Fibroblast of skin of scalp (primary cell): Measurements from ENCODE around the gene LDLRAD2.

Source experiments
- DNase-seq: peaks from one replicate; pipeline ENCODE4 v3.0.0-alpha.2; 2013

Gene LDLRAD2

DNA sequence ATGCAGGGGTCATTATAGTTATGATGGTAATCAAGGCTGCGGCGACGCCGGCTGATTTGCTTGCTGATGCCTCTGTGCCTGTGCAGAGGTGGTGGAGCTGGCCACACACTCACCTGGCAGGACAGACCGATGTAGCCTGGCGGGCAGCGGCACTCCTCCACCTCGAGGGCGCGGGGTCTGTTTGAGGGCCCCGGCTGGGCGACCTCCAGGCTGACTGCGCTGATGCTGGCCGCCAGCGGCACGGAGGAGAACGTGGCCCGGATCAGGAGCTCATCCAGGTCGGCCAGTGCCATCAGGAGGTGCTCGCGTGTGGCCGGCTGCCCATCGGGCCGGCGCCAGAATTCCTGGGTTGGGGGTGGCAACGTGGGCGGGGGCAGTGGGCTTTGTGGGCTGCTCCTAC, 52.7 kb downstream of the LDLRAD2 start:
- no peak for DNase-seq

DNA sequence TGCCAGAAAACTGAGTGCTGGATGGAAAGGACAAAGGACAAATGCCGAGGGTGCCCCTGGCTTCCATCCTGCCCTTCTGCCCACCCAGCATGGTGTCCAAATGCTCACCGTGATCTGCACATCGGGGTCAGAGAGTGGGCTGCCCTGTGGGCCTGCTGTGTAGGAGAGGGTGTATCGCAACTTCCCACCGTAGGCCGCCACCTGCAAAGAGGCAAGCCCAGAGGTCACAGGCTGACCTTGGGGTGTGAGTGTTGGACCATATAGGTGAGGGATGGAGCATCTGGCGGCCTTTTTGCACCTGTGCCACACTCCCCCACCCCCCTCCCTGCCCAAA, 53.5 kb downstream of the LDLRAD2 start:
- DNase-seq, result no peak

DNA sequence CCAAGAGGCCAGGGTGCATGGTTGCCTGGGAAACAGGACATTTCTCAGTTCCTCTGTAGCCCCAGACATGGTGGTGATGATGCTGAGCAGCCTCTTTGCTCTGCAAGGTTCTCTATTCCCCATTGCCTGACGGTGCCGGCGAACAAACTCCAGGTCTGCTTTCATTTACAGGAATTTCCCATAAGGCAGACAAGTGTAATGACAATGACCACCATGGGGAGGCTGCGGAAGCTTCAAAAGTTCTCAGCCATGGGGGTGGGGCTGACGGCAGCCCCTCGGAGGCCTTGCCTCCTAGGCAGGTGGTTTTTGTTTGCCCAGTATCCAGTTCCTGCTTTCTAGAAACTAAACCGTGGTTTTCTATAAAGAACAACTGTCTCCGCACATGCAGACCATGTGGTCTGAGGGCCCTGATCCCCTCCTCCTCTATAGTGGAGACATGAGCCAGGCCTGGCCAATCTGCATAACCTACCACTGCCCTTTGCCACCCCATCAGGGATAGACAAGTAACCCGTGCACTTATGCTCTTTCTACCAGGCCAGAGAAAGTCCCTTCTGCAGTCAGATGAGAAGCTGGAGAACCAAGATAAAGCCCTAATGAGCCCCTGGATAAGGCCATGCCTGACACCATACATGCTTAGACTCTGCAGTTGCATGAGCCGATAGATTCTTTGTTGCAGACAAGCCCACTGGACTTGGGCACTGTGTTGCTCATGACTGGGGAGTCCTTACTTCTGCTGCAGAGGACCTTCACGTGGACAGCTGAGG, 54.1 kb downstream of the LDLRAD2 start:
- DNase-seq, result peak; percentile 17

DNA sequence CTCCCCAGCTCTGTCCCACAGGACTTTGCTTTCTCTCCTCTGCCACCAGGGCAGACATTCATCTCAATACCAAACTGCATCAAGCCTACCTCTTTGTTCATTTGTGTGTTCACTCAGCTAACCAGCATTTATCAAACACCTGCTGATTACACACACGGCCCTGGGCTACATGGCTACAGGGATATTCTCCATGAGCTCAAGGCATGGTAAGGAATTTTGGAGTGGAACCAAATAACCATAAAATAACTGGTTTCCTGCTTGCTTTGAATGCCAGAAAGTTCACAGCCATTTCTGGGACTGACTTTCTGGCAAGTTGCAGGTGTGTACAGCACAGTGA, 54.6 kb downstream of the LDLRAD2 start:
- DNase-seq, result no peak

DNA sequence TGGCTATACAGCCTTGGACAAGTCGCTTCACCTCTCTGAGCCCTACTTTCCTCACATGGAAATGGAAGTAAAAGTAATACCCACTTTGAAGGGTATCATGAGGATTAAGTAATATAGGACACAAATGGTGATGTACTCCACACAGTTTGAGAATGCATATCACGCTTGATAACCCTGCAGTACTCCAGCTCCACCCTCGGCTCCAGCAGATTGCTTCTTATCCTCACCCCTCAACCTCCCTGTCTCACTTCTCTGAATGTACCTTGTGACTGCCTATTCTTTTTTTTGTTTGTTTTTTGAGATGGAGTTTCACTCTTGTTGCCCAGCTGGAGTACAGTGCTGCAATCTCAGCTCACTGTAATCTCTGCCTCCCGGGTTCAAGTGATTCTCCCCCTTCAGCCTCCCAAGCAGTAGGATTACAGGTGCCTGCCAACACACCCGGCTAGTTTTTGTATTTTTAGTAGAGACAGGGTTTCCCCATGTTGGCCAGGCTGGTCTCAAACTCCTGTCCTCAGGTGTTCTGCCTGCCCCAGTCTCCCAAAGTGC, 55.5 kb downstream of the LDLRAD2 start:
- no peak for DNase-seq

DNA sequence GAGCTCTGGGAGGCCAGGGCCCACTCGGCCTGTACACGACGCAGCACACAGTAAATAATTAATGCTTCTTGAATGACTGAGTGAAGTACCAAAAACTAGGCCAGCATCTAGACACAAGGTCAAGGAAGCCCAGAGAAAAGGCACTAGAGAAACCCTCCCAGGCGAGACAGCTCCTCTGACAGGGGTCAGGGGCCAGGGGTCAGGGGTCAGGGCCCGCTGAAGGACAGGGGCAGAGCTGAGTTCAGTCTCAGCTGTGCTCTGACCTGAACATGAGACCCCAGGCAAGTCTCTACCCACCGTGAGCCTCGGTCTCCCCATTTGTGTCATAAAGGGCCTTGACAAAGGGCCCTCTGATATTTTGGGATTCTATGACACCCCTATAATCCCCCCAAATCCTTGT, 56.4 kb downstream of the LDLRAD2 start:
- DNase-seq, result no peak

DNA sequence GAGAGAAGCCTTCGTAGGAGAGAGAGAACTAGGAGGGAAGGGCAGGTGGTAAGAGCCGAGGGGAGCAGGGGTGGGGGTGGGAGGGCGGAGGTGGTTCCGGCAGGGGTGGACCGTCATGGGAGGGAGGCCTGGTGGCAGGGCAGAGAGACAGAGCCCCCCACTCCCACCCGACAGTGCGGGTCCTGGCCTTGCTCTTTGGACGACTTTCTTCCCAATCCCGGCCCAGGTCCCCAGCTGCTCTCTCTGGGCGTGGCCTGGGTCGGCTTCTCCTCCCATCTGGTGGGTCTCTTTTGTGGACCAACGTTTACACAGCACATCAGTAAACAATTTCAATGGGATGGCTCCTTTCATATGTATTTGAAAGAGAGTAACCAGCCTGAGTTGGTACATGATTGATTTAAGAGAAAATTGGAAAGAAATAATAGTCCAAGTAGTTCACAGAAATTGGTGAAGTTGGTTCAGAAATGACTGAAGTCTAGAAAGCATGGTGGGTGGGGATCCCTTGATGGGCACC, 56.9 kb downstream of the LDLRAD2 start:
- DNase-seq, result no peak

DNA sequence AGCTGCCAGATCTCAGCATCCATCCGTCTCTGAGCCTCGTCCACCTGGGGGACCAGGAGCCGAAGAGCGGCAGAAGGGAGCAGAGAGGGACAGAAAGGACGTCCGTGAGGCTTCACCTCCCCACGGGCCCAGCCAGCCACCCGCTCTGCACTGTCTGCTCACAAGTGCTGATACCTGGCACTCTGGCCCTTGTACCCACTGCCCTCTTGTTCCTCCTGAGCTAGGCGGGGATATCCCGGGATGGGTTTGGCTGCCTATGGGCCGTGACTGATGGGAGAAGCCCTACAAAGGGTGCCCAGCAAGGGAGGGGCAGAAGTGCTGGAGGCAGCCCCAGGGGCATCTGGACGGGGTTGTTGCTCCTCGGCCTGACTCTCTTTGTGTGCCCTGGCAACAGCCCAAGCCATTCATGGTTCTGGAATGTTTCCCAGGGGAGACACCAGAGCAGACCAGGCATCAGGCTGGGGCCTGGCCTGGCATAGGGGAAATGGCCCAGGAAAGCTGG, 57.6 kb downstream of the LDLRAD2 start:
- peak; percentile 94 for DNase-seq

DNA sequence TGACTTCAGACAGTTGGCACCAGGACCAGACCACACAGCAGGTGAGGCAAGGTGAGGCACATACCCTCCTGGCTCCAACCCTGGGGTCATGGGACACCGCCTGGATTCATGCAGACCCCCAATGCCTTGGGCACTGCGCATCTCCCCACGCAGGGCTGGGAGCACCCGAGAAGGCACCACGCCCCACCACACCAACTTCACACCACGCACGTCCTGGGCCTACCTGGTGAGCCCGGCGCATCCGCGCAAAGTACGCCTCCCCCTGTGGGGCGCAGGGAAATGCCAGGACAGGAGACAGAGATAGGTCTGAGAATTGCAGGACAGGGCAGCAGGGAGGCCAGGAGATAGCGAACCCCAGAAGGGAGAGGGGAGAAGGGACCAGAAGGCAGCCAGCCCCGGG, 58.5 kb downstream of the LDLRAD2 start:
- no peak for DNase-seq

DNA sequence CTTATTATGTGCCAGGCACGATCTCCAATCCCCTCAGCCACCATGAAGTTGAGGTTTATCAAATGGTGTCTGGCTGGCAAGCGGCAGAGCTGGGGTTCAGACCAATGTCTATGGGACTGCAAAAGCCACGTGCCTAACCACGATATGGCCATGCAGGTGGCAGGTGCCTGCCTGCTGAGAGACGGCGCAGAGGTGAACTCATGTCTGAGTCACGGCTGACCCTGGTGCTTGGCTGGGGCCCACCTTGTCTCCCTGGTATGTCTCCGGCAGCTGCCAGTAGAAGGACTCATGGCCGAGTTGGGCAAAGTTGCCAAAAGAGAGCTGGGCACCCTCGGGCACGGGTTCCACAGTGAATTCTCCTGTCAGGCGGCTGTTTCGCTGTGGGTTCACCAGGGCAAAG, 59.9 kb downstream of the LDLRAD2 start:
- no peak for DNase-seq

DNA sequence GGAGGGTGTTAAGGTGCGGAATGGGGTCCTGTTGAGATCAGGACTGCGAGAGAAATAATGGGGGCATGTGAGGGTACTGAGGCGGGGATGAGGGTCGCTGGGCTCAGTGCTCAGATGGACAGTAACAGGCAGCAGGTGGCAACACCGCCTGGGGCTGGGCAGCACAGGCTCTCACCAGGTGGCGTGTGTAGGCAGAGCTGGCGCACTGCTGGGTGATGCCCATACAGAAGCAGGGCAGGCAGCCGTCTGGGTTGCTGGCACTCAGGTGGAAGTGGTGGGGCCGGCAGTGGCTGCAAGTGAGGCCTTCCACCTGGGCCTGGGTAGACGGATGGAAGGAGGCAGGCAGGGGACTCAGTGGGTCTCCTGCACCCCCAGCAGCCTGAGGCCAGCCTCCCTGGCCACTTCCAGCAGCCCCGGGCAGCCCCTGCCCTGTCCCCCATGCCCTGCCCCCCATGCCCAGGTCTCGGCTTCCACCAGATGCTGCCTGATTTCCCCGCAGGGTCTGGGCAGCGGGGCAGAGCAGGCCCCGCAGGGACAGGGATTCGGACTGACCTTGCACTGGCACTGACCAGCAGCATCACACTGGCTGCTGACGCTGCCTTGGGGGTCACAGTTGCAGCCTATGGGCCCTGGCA, 60.5 kb downstream of the LDLRAD2 start:
- no peak for DNase-seq

DNA sequence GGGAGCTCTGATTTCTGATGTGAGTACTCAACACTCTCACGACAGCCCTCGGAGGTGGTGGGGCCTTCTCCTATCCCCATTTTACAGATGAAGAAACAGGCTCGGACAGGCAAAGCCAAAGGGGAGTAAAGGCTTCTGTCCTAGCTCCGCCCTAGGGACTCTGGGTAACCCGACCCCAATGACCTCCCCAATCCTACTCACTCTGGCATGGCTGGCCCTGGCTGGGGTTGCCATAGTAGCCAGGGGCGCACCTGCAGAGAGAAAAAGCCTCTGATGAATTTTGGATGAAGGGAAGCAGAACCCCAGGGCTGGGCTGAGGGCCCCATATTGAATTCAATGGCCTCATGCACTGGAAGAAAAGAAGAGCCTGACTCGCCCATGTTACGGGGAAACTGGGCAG, 61.1 kb downstream of the LDLRAD2 start:
- no peak for DNase-seq

DNA sequence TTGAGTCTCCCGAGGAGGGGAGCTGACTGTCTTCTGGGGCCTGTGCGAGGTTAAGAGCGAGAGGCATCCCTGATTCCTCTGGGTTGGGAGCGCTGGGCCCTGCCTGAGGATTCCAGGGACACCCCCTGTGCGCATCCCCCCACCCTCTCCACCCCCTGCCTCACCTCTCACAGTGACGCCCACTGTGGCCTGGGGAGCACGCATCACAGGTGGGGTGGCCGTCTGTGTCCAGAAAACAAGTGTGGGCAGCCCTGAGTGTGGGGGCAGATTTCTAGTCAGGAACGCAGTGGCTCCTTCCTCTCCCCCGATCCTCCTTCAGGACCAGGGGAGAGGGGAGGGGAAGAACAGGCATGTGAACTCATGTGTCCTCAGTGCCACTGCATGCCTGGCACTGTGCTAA, 61.7 kb downstream of the LDLRAD2 start:
- DNase-seq, result no peak

DNA sequence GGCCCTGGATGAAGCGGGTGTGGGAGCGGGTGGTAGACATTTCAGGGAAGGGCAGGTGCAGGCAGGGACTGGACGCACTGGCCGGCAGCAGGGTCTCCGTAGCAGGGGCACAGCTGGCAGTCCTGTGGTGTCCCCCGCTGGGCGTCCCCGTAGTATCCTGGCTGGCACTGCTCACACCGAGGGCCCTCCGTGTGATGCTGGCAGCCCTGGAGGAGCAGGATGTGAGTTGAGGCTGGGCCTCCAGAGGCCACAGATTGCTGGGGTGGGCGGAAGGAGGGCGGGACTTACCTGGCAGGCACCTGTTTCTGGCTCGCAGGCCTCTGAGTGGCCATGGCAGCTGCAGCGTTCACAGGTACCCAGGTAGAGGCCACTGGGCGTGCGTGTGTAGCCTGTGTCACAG, 62.3 kb downstream of the LDLRAD2 start:
- DNase-seq, result no peak
